Astrocyte (in vitro differentiated cells and primary cell): ENCODE data around the gene NME9.

ENCODE experiments used
- CTCF ChIP-seq: IDR thresholded peaks from 2 replicates; pipeline ENCODE4 v1.5.1; 2011; ENCODE audit warnings: low read depth, mild to moderate bottlenecking, inconsistent platforms, low read length, moderate library complexity; ENCODE audit not compliant: insufficient read depth
- EZH2 ChIP-seq: IDR thresholded peaks from 2 replicates; pipeline ENCODE4 v1.6.1; 2012; ENCODE audit warnings: mild to moderate bottlenecking, low read length, inconsistent platforms; ENCODE audit not compliant: insufficient read depth

GRCh38 chr3:138347960-138348753, 18.5 kb upstream of the NME9 start, which contains the start of gene MRAS:
- TF ChIP-seq EZH2, result no peak
- no peak for TF ChIP-seq CTCF
